NCI-H187 (cell line): Measurements from ENCODE around the gene PTPRN2.
A peak's percentile ranks its signal among the peaks of the same experiment; 100 is the strongest.
"Not testable (repeated sequence)": the region's sequence is repeated elsewhere in the genome, so short reads cannot be mapped to it uniquely, and the experiment has no call there.

Experiments
- DNase-seq, 2 experiments: peaks; one replicate each; lab custom pipeline; 2025; lab: John Stamatoyannopoulos, UW

PTPRN2 gene

GRCh38 chr7:158419238-158419785 lies 168.3 kb downstream of the PTPRN2 start:
- no peak for DNase-seq

DNA sequence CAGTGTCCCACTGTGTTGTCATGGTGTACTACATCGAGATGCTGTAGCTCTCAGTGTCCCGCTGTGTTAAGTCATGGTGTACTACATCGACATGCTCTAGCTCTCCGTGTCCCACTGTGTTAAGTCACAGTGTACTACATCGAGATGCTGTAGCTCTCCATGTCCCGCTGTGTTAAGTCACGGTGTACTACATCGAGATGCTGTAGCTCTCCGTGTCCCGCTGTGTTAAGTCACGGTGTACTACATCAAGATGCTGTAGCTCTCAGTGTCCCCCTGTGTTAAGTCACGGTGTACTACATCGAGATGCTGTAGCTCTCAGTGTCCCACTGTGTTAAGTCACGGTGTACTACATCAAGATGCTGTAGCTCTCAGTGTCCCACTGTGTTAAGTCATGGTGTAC lies 169.2 kb downstream of the PTPRN2 start:
- not testable (repeated sequence) for DNase-seq

GRCh38 chr7:158416283-158416933 lies 171.2 kb downstream of the PTPRN2 start:
- no peak for DNase-seq

GRCh38 chr7:158415316-158415715 lies 172.3 kb downstream of the PTPRN2 start:
- DNase-seq, result no peak

DNA sequence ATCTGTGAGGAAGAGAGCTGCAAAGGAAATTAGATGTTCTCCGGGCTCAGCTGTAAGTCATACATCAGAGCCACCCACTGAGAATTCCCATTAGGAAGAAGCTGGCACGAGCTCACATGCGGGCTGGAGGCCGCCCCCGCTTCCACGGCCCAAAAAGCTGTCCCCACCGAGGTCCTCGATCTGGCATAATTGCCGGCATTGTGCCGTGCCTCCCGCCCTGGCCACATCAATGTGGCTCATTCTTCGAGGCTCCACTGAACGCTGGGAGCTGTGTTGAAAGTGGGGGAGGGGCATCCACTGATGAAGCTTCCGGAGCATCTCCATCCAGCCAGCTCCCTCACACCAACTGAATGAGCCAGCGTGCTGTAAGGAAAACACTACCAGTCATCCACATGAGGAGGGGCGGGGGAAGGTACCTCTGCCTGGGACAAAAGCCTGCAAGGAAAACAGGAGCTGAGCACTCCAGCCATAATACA lies 173.1 kb downstream of the PTPRN2 start:
- DNase-seq, result peak; percentile 52 to 84

- peak in 1 of 2 experiments; percentile 52 for DNase-seq
Observed at GRCh38 chr7:158414002-158414401, 173.6 kb downstream of the PTPRN2 start.

- no peak for DNase-seq
Observed at GRCh38 chr7:158411232-158411950, 176.2 kb downstream of the PTPRN2 start.

DNA sequence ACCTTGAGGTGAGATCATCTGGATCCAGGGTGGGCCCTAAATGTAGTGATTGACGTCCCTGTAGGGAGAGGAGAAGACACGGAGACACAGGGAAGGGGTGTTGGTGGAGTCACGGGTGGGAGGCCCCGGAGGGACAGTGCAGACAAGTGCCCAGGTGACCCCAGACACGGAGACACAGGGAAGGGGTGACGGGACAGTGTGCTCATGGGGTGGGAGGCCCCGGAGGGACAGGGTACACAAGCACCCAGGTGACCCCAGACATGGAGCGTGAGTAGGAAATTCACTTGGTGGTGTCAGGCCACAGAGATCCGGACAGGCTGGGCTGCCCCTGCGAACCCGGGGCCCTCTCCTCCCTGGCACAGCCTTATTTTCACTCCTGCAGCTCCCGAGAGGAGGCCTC lies 176.9 kb downstream of the PTPRN2 start:
- DNase-seq, result no peak

GRCh38 chr7:158409816-158410330 lies 177.8 kb downstream of the PTPRN2 start:
- no peak for DNase-seq

GRCh38 chr7:158409120-158409519 lies 178.5 kb downstream of the PTPRN2 start:
- no peak for DNase-seq

DNA sequence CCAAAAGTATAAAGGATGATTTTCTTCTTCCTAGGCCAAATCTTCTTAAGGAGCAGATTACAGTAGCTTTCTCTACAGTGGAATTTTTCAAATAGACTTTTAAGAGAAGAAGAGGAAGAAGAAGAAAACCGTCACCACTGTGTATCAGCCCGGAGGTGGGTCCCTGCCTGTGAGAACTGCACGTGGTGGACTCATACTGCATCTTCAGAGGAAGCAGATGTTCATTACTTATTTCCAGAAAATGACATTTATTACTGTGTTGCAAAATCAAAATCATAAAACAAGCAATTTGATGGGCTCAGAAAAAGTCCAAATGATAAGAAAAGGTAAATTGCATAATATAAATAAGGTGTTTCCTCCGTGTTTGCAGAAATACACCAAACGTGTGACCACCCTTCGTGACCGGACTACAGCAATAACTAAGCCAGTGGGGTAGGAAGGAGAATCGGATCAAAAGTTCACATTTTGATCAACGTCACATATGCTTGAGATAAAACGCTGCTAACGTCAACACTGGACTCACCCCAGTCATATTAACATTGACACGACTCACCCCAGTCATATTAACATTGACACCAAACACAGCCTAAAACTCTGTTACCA lies 179.2 kb downstream of the PTPRN2 start:
- no peak for DNase-seq

- no peak for DNase-seq
Observed at GRCh38 chr7:158407581-158408317, 179.9 kb downstream of the PTPRN2 start.

GRCh38 chr7:158406801-158407200 lies 180.8 kb downstream of the PTPRN2 start:
- DNase-seq, result no peak

- DNase-seq, result no peak
Observed at GRCh38 chr7:158406364-158406763, 181.3 kb downstream of the PTPRN2 start.

DNA sequence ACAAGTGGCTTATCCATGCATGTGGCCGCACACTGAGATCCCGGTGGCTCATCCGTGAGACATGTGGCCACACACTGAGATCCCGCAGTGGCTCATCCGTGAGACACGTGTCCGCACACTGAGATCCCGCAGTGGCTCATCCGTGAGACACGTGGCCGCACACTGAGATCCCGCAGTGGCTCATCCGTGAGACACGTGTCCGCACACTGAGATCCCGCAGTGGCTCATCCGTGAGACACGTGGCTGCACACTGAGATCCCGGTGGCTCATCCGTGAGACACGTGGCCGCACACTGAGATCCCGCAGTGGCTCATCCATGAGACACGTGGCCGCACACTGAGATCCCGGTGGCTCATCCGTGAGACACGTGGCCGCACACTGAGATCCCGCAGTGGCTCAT lies 181.9 kb downstream of the PTPRN2 start:
- DNase-seq, result not testable (repeated sequence)

- DNase-seq, result no peak
Observed at GRCh38 chr7:158405324-158405723, 182.3 kb downstream of the PTPRN2 start.

GRCh38 chr7:158404031-158404761 lies 183.4 kb downstream of the PTPRN2 start:
- no peak for DNase-seq

- DNase-seq, result no peak
Observed at GRCh38 chr7:158403013-158403821, 184.4 kb downstream of the PTPRN2 start.

- no peak for DNase-seq
Observed at GRCh38 chr7:158402471-158402870, 185.2 kb downstream of the PTPRN2 start.

DNA sequence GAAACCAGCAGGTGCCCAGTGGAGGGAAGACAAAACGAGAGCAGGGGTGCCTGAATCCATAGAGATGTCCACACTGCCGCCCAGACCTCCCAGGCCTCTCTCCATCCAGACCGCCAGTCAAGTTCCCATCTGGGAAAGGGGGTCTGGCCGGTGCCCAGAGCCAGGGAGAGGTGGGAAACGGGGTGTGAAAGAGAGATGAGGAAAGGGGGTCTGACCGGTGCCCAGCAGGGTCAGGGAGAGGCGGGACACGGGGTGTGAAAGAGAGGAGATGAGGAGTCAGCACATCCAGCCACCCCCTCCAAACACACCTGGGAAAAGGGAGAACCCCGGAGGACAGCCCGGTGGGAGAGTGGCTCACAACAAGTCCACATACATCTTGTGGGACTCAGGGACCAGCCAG lies 185.8 kb downstream of the PTPRN2 start:
- no peak for DNase-seq
